Adrenal gland (tissue), 12 donors: ENCODE results near the gene ECM1. TPM values are rescaled to one million over a fixed set of nuclear protein-coding genes. Genes with fewer than 3 reads are reported as not detected.

Experiments
- DNase-seq, 7 donors: peaks; one replicate each; pipeline ENCODE4 v3.0.0-alpha.2; 2019 to 2020
- H3K27ac ChIP-seq, 5 donors: fragments of 200-600 bp; sonication (generic) in 4 of 5; 1 replicate in 3 of 5; 2 replicates in 2 of 5; pipeline versions ENCODE4 v1.5.1 to v1.8.0; 2016 to 2020; ENCODE audit warnings: mild to moderate bottlenecking in 1 of 5
- H3K27me3 ChIP-seq: fragments of 200-600 bp; 2 replicates; pipeline ENCODE4 v1.8.0; 2021
- H3K36me3 ChIP-seq, 2 donors: fragments of 200-600 bp; replicated peaks in 1 of 2; 1 replicate in 1 of 2; 2 replicates in 1 of 2; pipeline versions ENCODE4 v1.5.1 to v1.8.0; 2018 to 2022
- H3K4me1 ChIP-seq, 2 donors: fragments of 200-600 bp; replicated peaks in 1 of 2; 1 replicate in 1 of 2; 2 replicates in 1 of 2; pipeline versions ENCODE4 v1.5.1 to v1.8.0; 2018 to 2021
- H3K4me3 ChIP-seq, 4 donors: fragments of 200-600 bp; sonication (generic) in 3 of 4; one replicate each; pipeline ENCODE4 v1.5.1; 2016 to 2018
- H3K9me3 ChIP-seq, 3 donors: fragments of 200-600 bp; sonication (generic) in 1 of 3; replicated peaks in 1 of 3; 1 replicate in 2 of 3; 2 replicates in 1 of 3; pipeline versions ENCODE4 v1.5.1 to v1.8.0; 2016 to 2021
- CTCF ChIP-seq, 6 experiments: fragments of 450-650 bp in 4 of 6; fragments of 200-600 bp in 2 of 6; sonication (generic) in 1 of 6; IDR thresholded peaks; 1 replicate in 5 of 6; 2 replicates in 1 of 6; pipeline versions ENCODE4 v1.5.1 to v1.8.0; 2016 to 2021; ENCODE audit warnings: antibody characterized with exemption in 6 of 6, mild to moderate bottlenecking in 2 of 6, moderate library complexity in 1 of 6
- POLR2A ChIP-seq, 2 donors: fragments of 450-650 bp; IDR thresholded peaks; one replicate each; pipeline ENCODE4 v1.6.1; 2017; ENCODE audit warnings: antibody characterized with exemption in 2 of 2, mild to moderate bottlenecking in 2 of 2, moderate library complexity in 1 of 2
- WGBS, 4 donors: extraction: QIAGEN DNeasy Blood & Tissue Kit in 2 of 4; methylation state at CpG; one replicate each; pipeline versions ENCODE4 v1.1.5 to v1.1.7; 2013 to 2017; 5-methylcytosine and 5-hydroxymethylcytosine counted together
- intact Hi-C, 2 donors: fragments of 100-400 bp; cut with DNase I; formaldehyde crosslinking; loops; one replicate each; pipeline versions ENCODE4 v1.14.1 to v1.15.0; 2022 to 2023
- polyA plus RNA-seq, 3 donors: library from polyadenylated mRNA; stranded (reverse); fragments of 200-250 nt in 2 of 3; fragments of 350-450 nt in 1 of 3; fragmentation: Illumina TruSeq in 1 of 3; extraction: RNeasy Lipid Tissue Mini Kit (QIAGEN cat#74804) in 1 of 3; gene quantifications; one replicate each; pipeline ENCODE4 v1.2.3, GENCODE V29; 2013 to 2014
- total RNA-seq, 9 donors: library from RNA; depleted of rRNA in 4 of 9; stranded (reverse); fragments of >200 nt in 4 of 9; fragments of 120-200 nt in 1 of 9; fragmentation: NEBNext Ultra II Directional in 1 of 9; extraction: Animal tissue kit (Norgen Biotek cat#: 25700) in 1 of 9; gene quantifications; one replicate each; pipeline versions ENCODE4 v1.1.0 to v1.2.4, GENCODE V29; 2013 to 2023
- donor health status: healthy with polysubstance abuse.
- donor health status: Bipolar disorder and iron deficiency.
- donor health status: DM: yes; HTN: yes; CAD: no.
- donor health status: DM: no; HTN: no; CAD: no.
- donor health status: DM: no; HTN: no; CAD: no.
- donor health status: DM: yes; HTN: yes; CAD: no.

ECM1 gene
- total and polyA plus RNA-seq, 12 donors, result 5.4 to 63.0 (median 26.2) TPM

GRCh38 chr1:150469291-150469690 lies 38.6 kb upstream of the ECM1 start:
- Histone ChIP-seq H3K4me1 (peaks cover 20% of the 10 kb centered on the region in 2 donors), H3K9me3 (no peaks in the 10 kb centered on the region), H3K27ac (no peak overlapping the region), H3K4me3 (no peak overlapping the region), H3K27me3 (no peaks in the 10 kb centered on the region), H3K36me3 (peaks cover 0 to 50% of the 10 kb centered on the region in 2 donors)
- 65 to 92% (median 90%) methylated on average over 1 of the region's 1 CpG for WGBS, 4 donors
- peak in 1 of 7 donors; percentile 53 for DNase-seq
- TF ChIP-seq POLR2A (IDR thresholded peaks at IDR 0.05), result no peak
- no peak for TF ChIP-seq CTCF (IDR thresholded peaks at IDR 0.05)
- intact Hi-C loops, result loop anchor here in 1 of 2 donors (5.0 kb wide), 1 partner anchor 63 kb away; no protein-coding TSS in a partner anchor

GRCh38 chr1:150472601-150473200 lies 35.2 kb upstream of the ECM1 start:
- intact Hi-C loops, result no loop called here

GRCh38 chr1:150473659-150474058 lies 34.2 kb upstream of the ECM1 start:
- DNase-seq, result peak; percentile 52 to 86 (median 82)
- no peaks in the 10 kb centered on the region for H3K27me3 ChIP-seq
- H3K4me3 ChIP-seq, result no peak overlapping the region
- 28 to 41% (median 31%) methylated on average over 4 of the region's 4 CpGs for WGBS, 4 donors
- peak overlapping the region in 3 of 5 donors; percentile 36 to 42 (median 42) for H3K27ac ChIP-seq
- peak in 1 of 2 donors; percentile 35 for TF ChIP-seq POLR2A (IDR thresholded peaks at IDR 0.05)
- TF ChIP-seq CTCF (IDR thresholded peaks at IDR 0.05), result no peak
- intact Hi-C loops, result no loop called here
- H3K36me3 ChIP-seq, result peaks cover 0 to 29% of the 10 kb centered on the region in 2 donors
- peaks cover 26 to 28% of the 10 kb centered on the region in 2 donors for H3K4me1 ChIP-seq
- H3K9me3 ChIP-seq, result no peaks in the 10 kb centered on the region

More at GRCh38 chr1:150472601-150473200, 35.2 kb upstream of the ECM1 start:
- no peaks in the 10 kb centered on the region for H3K9me3 ChIP-seq
- no peak for TF ChIP-seq CTCF (IDR thresholded peaks at IDR 0.05)
- no peak for TF ChIP-seq POLR2A (IDR thresholded peaks at IDR 0.05)
- peak overlapping the region in 4 of 5 donors; percentile 24 to 51 (median 31) for H3K27ac ChIP-seq
- H3K36me3 ChIP-seq, result peaks cover 0 to 33% of the 10 kb centered on the region in 2 donors
- no peaks in the 10 kb centered on the region for H3K27me3 ChIP-seq
- peak in 2 of 7 donors; percentile 21 to 49 for DNase-seq
- peaks cover 26 to 28% of the 10 kb centered on the region in 2 donors for H3K4me1 ChIP-seq
- WGBS, 4 donors, result 84 to 95% (median 91%) methylated on average over 4 to 10 of the region's 10 CpGs
- no peak overlapping the region for H3K4me3 ChIP-seq

- Histone ChIP-seq H3K36me3 (peaks cover 0 to 29% of the 10 kb centered on the region in 2 donors), H3K27me3 (no peaks in the 10 kb centered on the region), H3K27ac (no peak overlapping the region), H3K4me1 (peaks cover 18 to 22% of the 10 kb centered on the region in 2 donors), H3K9me3 (no peaks in the 10 kb centered on the region), H3K4me3 (no peak overlapping the region)
- 55 to 73% (median 64%) methylated on average over 4 of the region's 4 CpGs for WGBS, 4 donors
- no peak for DNase-seq
- no peak for TF ChIP-seq CTCF (IDR thresholded peaks at IDR 0.05)
- TF ChIP-seq POLR2A (IDR thresholded peaks at IDR 0.05), result no peak
- intact Hi-C loops, result no loop called here
Measured at GRCh38 chr1:150474869-150475268, 33.0 kb upstream of the ECM1 start.
